Smooth muscle cell (in vitro differentiated cells): ENCODE measurements around the gene CARD6. TPM values are rescaled to one million over a fixed set of nuclear protein-coding genes. Genes with fewer than 3 reads are reported as not detected.

Experiments
- DNase-seq: peaks from one replicate; lab custom pipeline; 2025; ENCODE audit not compliant: unreplicated experiment; lab: John Stamatoyannopoulos, UW
- H2AFZ ChIP-seq: fragments of 200-600 bp; sonication (generic); 2 replicates; pipeline ENCODE4 v1.6.0; 2016; ENCODE audit warnings: antibody characterized with exemption, low read depth, mild to moderate bottlenecking
- H3F3A ChIP-seq: fragments of 200-600 bp; sonication (generic); 2 replicates; pipeline ENCODE4 v1.6.0; 2017; ENCODE audit warnings: antibody characterized with exemption, low read depth
- H3K27ac ChIP-seq: fragments of 200-600 bp; sonication (generic); 2 replicates; pipeline ENCODE4 v1.5.1; 2016; ENCODE audit warnings: low read depth, mild to moderate bottlenecking
- H3K27me3 ChIP-seq: fragments of 200-600 bp; sonication (generic); 2 replicates; pipeline ENCODE4 v1.6.1; 2016; ENCODE audit warnings: low read depth, mild to moderate bottlenecking
- H3K36me3 ChIP-seq: fragments of 200-600 bp; sonication (generic); 2 replicates; pipeline ENCODE4 v1.5.1; 2016; ENCODE audit warnings: low read depth
- H3K4me1 ChIP-seq: fragments of 200-600 bp; sonication (generic); 2 replicates; pipeline ENCODE4 v1.5.1; 2016; ENCODE audit warnings: low read depth
- H3K4me2 ChIP-seq: fragments of 200-600 bp; sonication (generic); 2 replicates; pipeline ENCODE4 v1.6.0; 2016; ENCODE audit warnings: mild to moderate bottlenecking
- H3K4me3 ChIP-seq: fragments of 200-600 bp; sonication (generic); 2 replicates; pipeline ENCODE4 v1.5.1; 2016; ENCODE audit warnings: mild to moderate bottlenecking
- H3K79me2 ChIP-seq: fragments of 200-600 bp; sonication (generic); 2 replicates; pipeline ENCODE4 v1.6.0; 2016; ENCODE audit warnings: low read depth, mild to moderate bottlenecking
- H3K9ac ChIP-seq: fragments of 200-600 bp; sonication (generic); 2 replicates; pipeline ENCODE4 v1.6.0; 2016; ENCODE audit warnings: low read depth
- H3K9me3 ChIP-seq: fragments of 200-600 bp; sonication (generic); replicated peaks from 2 replicates; pipeline ENCODE4 v1.5.1; 2016; ENCODE audit warnings: low read depth
- H4K20me1 ChIP-seq: fragments of 200-600 bp; sonication (generic); 2 replicates; pipeline ENCODE4 v1.6.0; 2016; ENCODE audit warnings: low read depth
- WGBS: methylation state at CpG from one replicate; pipeline ENCODE4 v1.1.7; 2016; ENCODE audit warnings: low lambda C conversion rate; 5-methylcytosine and 5-hydroxymethylcytosine counted together
- polyA plus RNA-seq: library from polyadenylated mRNA; unstranded; fragments of >200 nt; fragmentation: Nextera tagmentation; extraction: Ambion mirVana; gene quantifications from 2 replicates; pipeline ENCODE4 v1.2.1, GENCODE V29; 2016
- total RNA-seq: library from RNA; depleted of rRNA; stranded (reverse); fragments of >200 nt; gene quantifications from 2 replicates; pipeline ENCODE4 v1.2.3, GENCODE V29; 2014
- TF ChIP-seq, protein P1 (sequence below): fragments of 200-600 bp; sonication (generic); IDR thresholded peaks from 2 replicates; pipeline ENCODE4 v1.5.1; 2017; ENCODE audit warnings: borderline replicate concordance, mild to moderate bottlenecking, antibody characterized with exemption; ENCODE audit not compliant: insufficient read depth, poor library complexity, severe bottlenecking

The CARD6 gene
- total and polyA plus RNA-seq, 2 experiments from 2014 or later, result 0.43 to 0.99 TPM

- Histone ChIP-seq H2AFZ (peak within 1 kb of the TSS; percentile 86), H3K36me3 (peaks cover 13% of the 10 kb centered on the region), H3K9ac (peak within 1 kb of the TSS; percentile 97), H3K4me1 (peaks cover 25% of the 10 kb centered on the region), H3K27ac (peak within 1 kb of the TSS; percentile 91), H3K27me3 (no peaks in the 10 kb centered on the region), H4K20me1 (peaks cover 47% of the 10 kb centered on the region), H3F3A (peaks cover 18% of the 10 kb centered on the region), H3K79me2 (peaks cover 36% of the 10 kb centered on the region), H3K4me2 (peak within 1 kb of the TSS; percentile 99), H3K9me3 (no peaks in the 10 kb centered on the region), H3K4me3 (peak within 1 kb of the TSS; percentile 97)
- peak; percentile 69 for DNase-seq
- WGBS, result under 1% methylated on average over 61 of the region's 61 CpGs
- TF ChIP-seq, protein P1, sequence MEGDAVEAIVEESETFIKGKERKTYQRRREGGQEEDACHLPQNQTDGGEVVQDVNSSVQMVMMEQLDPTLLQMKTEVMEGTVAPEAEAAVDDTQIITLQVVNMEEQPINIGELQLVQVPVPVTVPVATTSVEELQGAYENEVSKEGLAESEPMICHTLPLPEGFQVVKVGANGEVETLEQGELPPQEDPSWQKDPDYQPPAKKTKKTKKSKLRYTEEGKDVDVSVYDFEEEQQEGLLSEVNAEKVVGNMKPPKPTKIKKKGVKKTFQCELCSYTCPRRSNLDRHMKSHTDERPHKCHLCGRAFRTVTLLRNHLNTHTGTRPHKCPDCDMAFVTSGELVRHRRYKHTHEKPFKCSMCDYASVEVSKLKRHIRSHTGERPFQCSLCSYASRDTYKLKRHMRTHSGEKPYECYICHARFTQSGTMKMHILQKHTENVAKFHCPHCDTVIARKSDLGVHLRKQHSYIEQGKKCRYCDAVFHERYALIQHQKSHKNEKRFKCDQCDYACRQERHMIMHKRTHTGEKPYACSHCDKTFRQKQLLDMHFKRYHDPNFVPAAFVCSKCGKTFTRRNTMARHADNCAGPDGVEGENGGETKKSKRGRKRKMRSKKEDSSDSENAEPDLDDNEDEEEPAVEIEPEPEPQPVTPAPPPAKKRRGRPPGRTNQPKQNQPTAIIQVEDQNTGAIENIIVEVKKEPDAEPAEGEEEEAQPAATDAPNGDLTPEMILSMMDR, result no peak
Measured at GRCh38 chr5:40834849-40835787, 6.0 kb upstream of the CARD6 start, which contains the start of gene RPL37. Gene RPL37, minus strand, starts transcription at chr5:40835222. Its CDS starts 37 bp downstream, at chr5:40835185.

DNA sequence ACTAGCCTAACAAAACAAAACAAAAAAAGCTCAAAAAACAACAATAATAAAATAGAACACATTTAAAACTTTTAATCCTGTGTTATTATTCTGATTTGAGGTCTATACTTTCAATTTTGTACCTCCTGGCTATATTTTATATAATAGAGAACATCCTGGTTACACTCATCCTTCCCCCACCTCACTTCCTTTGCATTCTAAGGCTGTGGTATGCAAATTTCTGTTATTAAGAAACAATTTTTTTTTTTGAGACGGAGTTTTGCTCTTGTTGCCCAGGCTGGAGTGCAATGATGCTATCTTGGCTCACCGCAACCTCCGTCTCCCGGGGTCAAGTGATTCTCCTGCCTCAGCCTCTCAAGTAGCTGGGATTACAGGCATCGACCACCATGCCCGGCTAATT, 3.1 kb upstream of the CARD6 start:
- TF ChIP-seq, protein P1, result no peak
- Histone ChIP-seq H3K9me3 (no peaks in the 10 kb centered on the region), H3K27me3 (no peaks in the 10 kb centered on the region), H3K4me2 (no peak overlapping the region), H3K4me1 (peaks cover 12% of the 10 kb centered on the region), H2AFZ (no peak overlapping the region), H3K9ac (no peak overlapping the region), H3K79me2 (peaks cover 19% of the 10 kb centered on the region), H3K27ac (no peak overlapping the region), H3K4me3 (no peak overlapping the region), H4K20me1 (peaks cover 17% of the 10 kb centered on the region), H3F3A (peaks cover under 1% of the 10 kb centered on the region), H3K36me3 (no peaks in the 10 kb centered on the region)
- 90% methylated on average over 6 of the region's 6 CpGs for WGBS
- no peak for DNase-seq

GRCh38 chr5:40842351-40842750, 1.2 kb downstream of the CARD6 start:
- Histone ChIP-seq H3K27ac (no peak overlapping the region), H3K9ac (no peak overlapping the region)
- WGBS, result 48% methylated on average over 2 of the region's 2 CpGs

More at GRCh38 chr5:40842351-40842750, 1.2 kb downstream of the CARD6 start:
- Histone ChIP-seq H3K4me2 (peak overlapping the region; percentile 81), H2AFZ (peak overlapping the region; percentile 99), H3K79me2 (no peaks in the 10 kb centered on the region), H3K4me3 (peak overlapping the region; percentile 59), H3F3A (no peaks in the 10 kb centered on the region), H3K4me1 (no peaks in the 10 kb centered on the region), H4K20me1 (no peaks in the 10 kb centered on the region), H3K36me3 (no peaks in the 10 kb centered on the region), H3K9me3 (no peaks in the 10 kb centered on the region), H3K27me3 (no peaks in the 10 kb centered on the region)
- DNase-seq, result no peak
- TF ChIP-seq, protein P1, result no peak
